IPS-15b (cell line): Measurements from ENCODE around the gene XRRA1.

ENCODE experiments used
- H3K27me3 ChIP-seq: one replicate; pipeline ENCODE4 v1.6.1; 2013; ENCODE audit warnings: low read length; ENCODE audit not compliant: control insufficient read depth, insufficient read depth
- H3K36me3 ChIP-seq: one replicate; pipeline ENCODE4 v1.6.1; 2013; ENCODE audit warnings: low read length; ENCODE audit not compliant: control insufficient read depth, insufficient read depth
- H3K4me1 ChIP-seq: one replicate; pipeline ENCODE4 v1.6.1; 2013; ENCODE audit warnings: mild to moderate bottlenecking, low read length; ENCODE audit not compliant: control insufficient read depth, insufficient read depth
- H3K4me3 ChIP-seq: one replicate; pipeline ENCODE4 v1.5.1; 2013; ENCODE audit warnings: low read depth, low read length
- H3K9ac ChIP-seq: one replicate; pipeline ENCODE4 v1.6.1; 2013; ENCODE audit warnings: low read depth, mild to moderate bottlenecking, low read length
- H3K9me3 ChIP-seq: one replicate; pipeline ENCODE4 v1.6.1; 2013; ENCODE audit warnings: mild to moderate bottlenecking, low read length; ENCODE audit not compliant: control insufficient read depth, insufficient read depth

The XRRA1 gene

GRCh38 chr11:74871037-74871436, 77.9 kb downstream of the XRRA1 start:
- peaks cover 6% of the 10 kb centered on the region for H3K9me3 ChIP-seq
- no peak overlapping the region for H3K9ac ChIP-seq
- no peaks in the 10 kb centered on the region for H3K27me3 ChIP-seq
- no peak overlapping the region for H3K4me3 ChIP-seq
- H3K36me3 ChIP-seq: no peaks in the 10 kb centered on the region
- H3K4me1 ChIP-seq: no peaks in the 10 kb centered on the region

GRCh38 chr11:74870485-74870884, 78.4 kb downstream of the XRRA1 start:
- Histone ChIP-seq H3K4me3 (no peak overlapping the region), H3K36me3 (no peaks in the 10 kb centered on the region), H3K9ac (no peak overlapping the region), H3K9me3 (peaks cover 6% of the 10 kb centered on the region), H3K4me1 (no peaks in the 10 kb centered on the region), H3K27me3 (no peaks in the 10 kb centered on the region)

GRCh38 chr11:74866557-74866956, 82.3 kb downstream of the XRRA1 start:
- H3K36me3 ChIP-seq: peaks cover 10% of the 10 kb centered on the region
- peaks cover 10% of the 10 kb centered on the region for H3K9me3 ChIP-seq
- H3K4me3 ChIP-seq: no peak overlapping the region
- no peaks in the 10 kb centered on the region for H3K4me1 ChIP-seq
- no peak overlapping the region for H3K9ac ChIP-seq
- no peaks in the 10 kb centered on the region for H3K27me3 ChIP-seq

GRCh38 chr11:74863410-74863809, 85.5 kb downstream of the XRRA1 start:
- Histone ChIP-seq H3K9ac (no peak overlapping the region), H3K36me3 (peaks cover 14% of the 10 kb centered on the region), H3K4me3 (no peak overlapping the region), H3K27me3 (no peaks in the 10 kb centered on the region), H3K4me1 (no peaks in the 10 kb centered on the region), H3K9me3 (peaks cover 7% of the 10 kb centered on the region)

- Histone ChIP-seq H3K4me1 (no peaks in the 10 kb centered on the region), H3K36me3 (peaks cover 14% of the 10 kb centered on the region), H3K4me3 (no peak overlapping the region), H3K27me3 (no peaks in the 10 kb centered on the region), H3K9me3 (peaks cover 4% of the 10 kb centered on the region), H3K9ac (no peak overlapping the region)
Measured at GRCh38 chr11:74860743-74861142, 88.1 kb downstream of the XRRA1 start.

- H3K27me3 ChIP-seq: no peaks in the 10 kb centered on the region
- H3K36me3 ChIP-seq: no peaks in the 10 kb centered on the region
- H3K4me3 ChIP-seq: no peak overlapping the region
- no peak overlapping the region for H3K9ac ChIP-seq
- H3K9me3 ChIP-seq: no peaks in the 10 kb centered on the region
- peaks cover 16% of the 10 kb centered on the region for H3K4me1 ChIP-seq
Measured at GRCh38 chr11:74853223-74853622, 95.7 kb downstream of the XRRA1 start.

GRCh38 chr11:74849525-74850391, 99.1 kb downstream of the XRRA1 start:
- H3K4me1 ChIP-seq: peaks cover 16% of the 10 kb centered on the region
- H3K27me3 ChIP-seq: no peaks in the 10 kb centered on the region
- H3K36me3 ChIP-seq: no peaks in the 10 kb centered on the region
- no peaks in the 10 kb centered on the region for H3K9me3 ChIP-seq
- no peak overlapping the region for H3K9ac ChIP-seq
- H3K4me3 ChIP-seq: no peak overlapping the region

- Histone ChIP-seq H3K36me3 (no peaks in the 10 kb centered on the region), H3K9me3 (no peaks in the 10 kb centered on the region), H3K4me3 (no peak overlapping the region), H3K9ac (no peak overlapping the region), H3K27me3 (no peaks in the 10 kb centered on the region), H3K4me1 (peaks cover 16% of the 10 kb centered on the region)
Measured at GRCh38 chr11:74847895-74848294, 101.0 kb downstream of the XRRA1 start.

- Histone ChIP-seq H3K4me3 (no peak overlapping the region), H3K27me3 (no peaks in the 10 kb centered on the region), H3K9ac (no peak overlapping the region), H3K36me3 (no peaks in the 10 kb centered on the region), H3K9me3 (no peaks in the 10 kb centered on the region), H3K4me1 (peaks cover 16% of the 10 kb centered on the region)
Measured at GRCh38 chr11:74847395-74847794, 101.5 kb downstream of the XRRA1 start.

GRCh38 chr11:74846770-74847169, 102.1 kb downstream of the XRRA1 start:
- no peak overlapping the region for H3K9ac ChIP-seq
- no peaks in the 10 kb centered on the region for H3K9me3 ChIP-seq
- peaks cover 16% of the 10 kb centered on the region for H3K4me1 ChIP-seq
- H3K4me3 ChIP-seq: no peak overlapping the region
- H3K27me3 ChIP-seq: no peaks in the 10 kb centered on the region
- no peaks in the 10 kb centered on the region for H3K36me3 ChIP-seq

GRCh38 chr11:74845978-74846517, 102.8 kb downstream of the XRRA1 start:
- no peak overlapping the region for H3K4me3 ChIP-seq
- H3K9ac ChIP-seq: no peak overlapping the region
- H3K4me1 ChIP-seq: peaks cover 16% of the 10 kb centered on the region
- no peaks in the 10 kb centered on the region for H3K9me3 ChIP-seq
- no peaks in the 10 kb centered on the region for H3K27me3 ChIP-seq
- no peaks in the 10 kb centered on the region for H3K36me3 ChIP-seq

GRCh38 chr11:74844865-74845264, 104.0 kb downstream of the XRRA1 start:
- no peaks in the 10 kb centered on the region for H3K9me3 ChIP-seq
- peaks cover 8% of the 10 kb centered on the region for H3K4me1 ChIP-seq
- H3K27me3 ChIP-seq: no peaks in the 10 kb centered on the region
- H3K4me3 ChIP-seq: no peak overlapping the region
- no peaks in the 10 kb centered on the region for H3K36me3 ChIP-seq
- H3K9ac ChIP-seq: no peak overlapping the region
